ENCODE measurements around the gene FICD. TPM values are rescaled to one million over a fixed set of nuclear protein-coding genes. Genes with fewer than 3 reads are reported as not detected.

FICD gene
- total RNA-seq, 6 experiments from 2014 or later: 2.8 to 8.4 (median 5.6) TPM

DNA sequence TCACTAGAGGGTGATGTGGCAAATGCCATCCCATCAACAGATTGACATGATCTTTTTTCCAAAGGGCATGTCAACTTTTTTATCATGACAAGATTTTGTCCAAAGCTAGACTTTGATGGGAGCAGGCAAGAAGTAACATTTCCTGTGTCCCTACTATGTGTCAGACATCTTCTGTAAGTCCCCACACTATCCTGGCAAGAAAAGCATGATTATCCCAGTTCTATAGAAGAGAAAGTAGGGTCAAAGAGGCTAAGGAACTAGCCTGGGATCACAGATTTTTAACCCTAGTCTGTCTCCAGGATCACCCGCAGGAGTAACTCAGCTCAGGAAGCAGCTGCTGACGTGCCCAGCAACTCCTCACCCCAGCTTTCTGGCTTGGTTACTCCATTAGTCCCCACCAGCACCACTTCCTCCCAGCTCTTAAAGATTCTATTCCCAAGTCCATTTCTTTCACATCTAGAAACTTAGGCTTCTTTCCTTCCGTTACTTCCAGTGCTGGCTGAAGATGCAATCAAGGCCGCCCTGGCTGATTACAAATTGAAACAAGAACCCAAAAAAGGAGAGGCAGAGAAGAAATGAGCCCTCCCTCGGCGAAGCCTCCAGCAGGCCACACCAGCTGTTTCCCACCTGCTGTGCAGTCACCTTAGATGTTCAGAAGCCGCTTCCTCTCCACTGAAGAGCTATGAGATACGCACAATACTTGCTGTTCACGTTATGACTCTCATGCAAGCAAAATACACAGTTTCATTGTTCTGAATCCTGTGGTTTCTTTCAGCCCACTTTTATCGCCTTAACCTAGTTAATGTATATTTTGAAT, 53.5 kb downstream of the FICD start:
- DNase-seq (peak in 1 of 3 donors; percentile 25), ATAC-seq (no peak)
- no peak overlapping the region for H3K4me3 ChIP-seq
- TF ChIP-seq POLR2A (IDR thresholded peaks at IDR 0.05) (no peak), CTCF (IDR thresholded peaks at IDR 0.05) (no peak)
- H3K36me3 ChIP-seq: peaks cover 0 to 52% (median 10%) of the 10 kb centered on the region in 4 donors
- H3K27ac ChIP-seq: no peak overlapping the region
- WGBS (ENCODE audit: insufficient coverage, low coverage, low lambda C conversion rate, missing lambda C conversion rate): 71% methylated on average over 8 of the region's 10 CpGs
- H3K4me1 ChIP-seq: peaks cover 0 to 18% (median 0%) of the 10 kb centered on the region in 4 donors
- no peaks in the 10 kb centered on the region for H3K27me3 ChIP-seq
- intact Hi-C loops (cut with DNase I): loop anchor here in 1 of 2 donors (5.0 kb wide), 1 partner anchor 44 kb away; no protein-coding TSS in a partner anchor
- no peaks in the 10 kb centered on the region for H3K9me3 ChIP-seq

Other genes starting within 250 kb of the FICD start
- gene CMKLR1, start 176.0 kb upstream of the FICD start, total RNA-seq: 1 to 10 TPM; 1.5 to 8.2 (median 4.2) TPM
- gene SART3, start 45.9 kb downstream of the FICD start, total RNA-seq: 10 to 100 TPM; 13.2 to 28.4 (median 20.6) TPM
- 10 to 100 TPM; 36.7 to 81.8 (median 58.4) TPM for gene ISCU, start 47.3 kb downstream of the FICD start, total RNA-seq
- gene TMEM119, start 82.8 kb downstream of the FICD start, total RNA-seq: under 1 TPM in 4 of 6 experiments, not detected in 2; 0.09 to 0.38 (median 0.22) TPM
- 1 to 10 TPM; 1.5 to 6.0 (median 3.1) TPM for gene SELPLG, start 118.6 kb downstream of the FICD start, total RNA-seq
- gene CORO1C, start 216.2 kb downstream of the FICD start, total RNA-seq: 100 to 1,000 TPM in 1 of 6 experiments, 10 to 100 TPM in 5; 36.6 to 100 (median 57.5) TPM